Rectal smooth muscle tissue (tissue), 1 donor: Measurements from ENCODE around the gene CT45A6.
"Not testable (repeated sequence)": the region's sequence is repeated elsewhere in the genome, so short reads cannot be mapped to it uniquely, and the experiment has no call there.

Experiments
- H3K27ac ChIP-seq: one replicate; pipeline ENCODE4 v1.7.0; 2013; ENCODE audit warnings: low read depth, low read length, inconsistent platforms
- H3K27me3 ChIP-seq: one replicate; pipeline ENCODE4 v1.7.0; 2013; ENCODE audit warnings: low read length; ENCODE audit not compliant: control insufficient read depth, insufficient read depth
- H3K36me3 ChIP-seq: one replicate; pipeline ENCODE4 v1.7.0; 2013; ENCODE audit warnings: low read length; ENCODE audit not compliant: control insufficient read depth, insufficient read depth
- H3K4me1 ChIP-seq: one replicate; pipeline ENCODE4 v1.7.0; 2013; ENCODE audit warnings: low read length; ENCODE audit not compliant: control insufficient read depth, insufficient read depth
- H3K4me3 ChIP-seq: one replicate; pipeline ENCODE4 v1.7.0; 2013; ENCODE audit warnings: low read length
- H3K9ac ChIP-seq: one replicate; pipeline ENCODE4 v1.7.0; 2013; ENCODE audit warnings: low read length

CT45A6 gene, protein sequence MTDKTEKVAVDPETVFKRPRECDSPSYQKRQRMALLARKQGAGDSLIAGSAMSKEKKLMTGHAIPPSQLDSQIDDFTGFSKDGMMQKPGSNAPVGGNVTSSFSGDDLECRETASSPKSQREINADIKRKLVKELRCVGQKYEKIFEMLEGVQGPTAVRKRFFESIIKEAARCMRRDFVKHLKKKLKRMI

GRCh38 chrX:135802687-135803086 is at the start of gene CT45A6:
TSS of gene CT45A6 (minus strand) at chrX:135802787. CDS start at chrX:135798993, 3,794 bp downstream.
- not testable (repeated sequence) for H3K4me1 ChIP-seq, H3K9ac ChIP-seq, H3K27ac ChIP-seq, H3K4me3 ChIP-seq, H3K27me3 ChIP-seq, H3K36me3 ChIP-seq

DNA sequence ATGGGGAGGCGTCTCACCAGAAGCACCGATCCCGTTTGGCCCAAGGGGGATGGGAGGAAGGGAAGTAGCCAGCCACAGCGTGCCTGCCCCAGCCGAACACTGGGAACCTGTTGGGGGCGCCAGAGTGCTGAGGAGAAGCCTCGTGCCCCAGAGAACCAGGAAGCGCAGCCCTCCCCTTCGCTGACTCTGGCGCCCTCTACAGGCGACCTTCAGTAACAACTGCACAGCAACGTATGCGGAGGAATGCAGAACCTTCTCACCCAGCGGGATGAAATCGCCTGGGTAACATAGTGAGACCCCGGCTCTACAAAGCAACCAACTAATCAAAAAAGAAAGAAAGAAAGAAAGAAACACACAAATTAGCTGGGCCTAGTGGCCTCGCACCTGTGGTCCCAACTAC is 34.6 kb upstream of the CT45A6 start, which contains the start of gene CT45A7:
Gene CT45A7, minus strand, starts transcription at position 101 of the 400 bp plus-strand sequence. CDS start 3,747 bp downstream, outside the sequence.
- H3K27ac ChIP-seq, H3K9ac ChIP-seq: not testable (repeated sequence)

GRCh38 chrX:135819912-135820311 is 17.3 kb upstream of the CT45A6 start, which contains the start of gene CT45A2:
TSS of gene CT45A2 (minus strand) at chrX:135820012. CDS start at chrX:135816265, 3,747 bp downstream.
- H3K4me1 ChIP-seq, H3K27ac ChIP-seq, H3K27me3 ChIP-seq, H3K9ac ChIP-seq, H3K36me3 ChIP-seq, H3K4me3 ChIP-seq: not testable (repeated sequence)

More for the DNA sequence above, 34.6 kb upstream of the CT45A6 start, which contains the start of gene CT45A7:
- not testable (repeated sequence) for H3K4me3 ChIP-seq, H3K4me1 ChIP-seq, H3K27me3 ChIP-seq, H3K36me3 ChIP-seq

DNA sequence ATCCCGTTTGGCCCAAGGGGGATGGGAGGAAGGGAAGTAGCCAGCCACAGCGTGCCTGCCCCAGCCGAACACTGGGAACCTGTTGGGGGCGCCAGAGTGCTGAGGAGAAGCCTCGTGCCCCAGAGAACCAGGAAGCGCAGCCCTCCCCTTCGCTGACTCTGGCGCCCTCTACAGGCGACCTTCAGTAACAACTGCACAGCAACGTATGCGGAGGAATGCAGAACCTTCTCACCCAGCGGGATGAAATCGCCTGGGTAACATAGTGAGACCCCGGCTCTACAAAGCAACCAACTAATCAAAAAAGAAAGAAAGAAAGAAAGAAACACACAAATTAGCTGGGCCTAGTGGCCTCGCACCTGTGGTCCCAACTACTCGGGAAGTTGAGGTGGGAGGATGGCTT is 17.2 kb downstream of the CT45A6 start, which contains the start of gene CT45A5:
Gene CT45A5, minus strand, starts transcription at position 101 of the 400 bp plus-strand sequence. CDS start 3,774 bp downstream, outside the sequence.
- not testable (repeated sequence) for H3K27ac ChIP-seq, H3K4me1 ChIP-seq, H3K36me3 ChIP-seq, H3K9ac ChIP-seq, H3K4me3 ChIP-seq, H3K27me3 ChIP-seq

GRCh38 chrX:135768091-135768490 is 34.5 kb downstream of the CT45A6 start, which contains the start of gene CT45A3:
TSS of gene CT45A3 (minus strand) at chrX:135768191. CDS start at chrX:135764444, 3,747 bp downstream.
- not testable (repeated sequence) for H3K4me3 ChIP-seq, H3K4me1 ChIP-seq

GRCh38 chrX:135744739-135745138 is 57.8 kb downstream of the CT45A6 start:
- H3K4me1 ChIP-seq, H3K4me3 ChIP-seq, H3K27me3 ChIP-seq, H3K36me3 ChIP-seq, H3K27ac ChIP-seq, H3K9ac ChIP-seq: not testable (repeated sequence)

More at GRCh38 chrX:135768091-135768490, 34.5 kb downstream of the CT45A6 start, which contains the start of gene CT45A3:
- H3K36me3 ChIP-seq, H3K27me3 ChIP-seq, H3K9ac ChIP-seq, H3K27ac ChIP-seq: not testable (repeated sequence)
